Stomach (tissue), 9 donors: ENCODE results near the gene CHAT. TPM values are rescaled to one million over a fixed set of nuclear protein-coding genes. Genes with fewer than 3 reads are reported as not detected.
A peak's percentile ranks its signal among the peaks of the same experiment; 100 is the strongest.
"Not testable (repeated sequence)": the region's sequence is repeated elsewhere in the genome, so short reads cannot be mapped to it uniquely, and the experiment has no call there.

Experiments used
- DNase-seq, 2 donors: peaks; one replicate each; pipeline versions ENCODE4 v3.0.0 to v3.0.0-alpha.2; 2013 to 2019
- H3K27ac ChIP-seq, 5 donors: fragments of 200-600 bp in 4 of 5; sonication (generic) in 4 of 5; one replicate each; pipeline ENCODE4 v1.5.1; 2013 to 2019; ENCODE audit warnings: mild to moderate bottlenecking in 1 of 5, moderate library complexity in 1 of 5
- H3K27me3 ChIP-seq, 3 donors: fragments of 200-600 bp; sonication (generic); one replicate each; pipeline ENCODE4 v1.5.1; 2017 to 2019; ENCODE audit warnings: mixed run types in 1 of 3
- H3K36me3 ChIP-seq, 4 donors: fragments of 200-600 bp; sonication (generic); 1 replicate in 3 of 4; 2 replicates in 1 of 4; pipeline ENCODE4 v1.5.1; 2016 to 2019
- H3K4me1 ChIP-seq, 4 donors: fragments of 200-600 bp; sonication (generic); one replicate each; pipeline ENCODE4 v1.5.1; 2016 to 2019
- H3K4me3 ChIP-seq, 4 donors: fragments of 200-600 bp; sonication (generic) in 3 of 4; one replicate each; pipeline ENCODE4 v1.5.1; 2016 to 2019; ENCODE audit warnings: mild to moderate bottlenecking in 1 of 4
- H3K9me3 ChIP-seq, 4 donors: fragments of 200-600 bp; sonication (generic); one replicate each; pipeline ENCODE4 v1.5.1; 2016 to 2019
- CTCF ChIP-seq, 7 experiments: fragments of 450-650 bp in 4 of 7; fragments of 200-600 bp in 3 of 7; sonication (generic) in 3 of 7; IDR thresholded peaks; one replicate each; pipeline ENCODE4 v1.5.1; 2016 to 2019; ENCODE audit warnings: antibody characterized with exemption in 7 of 7, control low read depth in 2 of 7, mild to moderate bottlenecking in 1 of 7
- EP300 ChIP-seq: sonication (generic); formaldehyde crosslinking; IDR thresholded peaks from one replicate; pipeline ENCODE4 v1.6.1; 2017; ENCODE audit warnings: antibody characterized with exemption
- POLR2A ChIP-seq, 4 donors: fragments of 450-650 bp; IDR thresholded peaks; one replicate each; pipeline ENCODE4 v1.6.1; 2016; ENCODE audit warnings: antibody characterized with exemption in 4 of 4, control low read depth in 2 of 4, mild to moderate bottlenecking in 1 of 4, moderate library complexity in 1 of 4
- POLR2AphosphoS5 ChIP-seq, 3 donors: sonication (generic); formaldehyde crosslinking; IDR thresholded peaks; one replicate each; pipeline ENCODE4 v1.6.1; 2016; ENCODE audit warnings: antibody characterized with exemption in 3 of 3
- WGBS, 5 donors: extraction: QIAGEN DNeasy Blood & Tissue Kit in 3 of 5; methylation state at CpG; one replicate each; pipeline versions ENCODE4 v1.1.5 to v1.1.7; 2013 to 2018; 5-methylcytosine and 5-hydroxymethylcytosine counted together
- intact Hi-C: fragments of 100-400 bp; cut with DNase I; formaldehyde crosslinking; loops from one replicate; pipeline ENCODE4 v1.15.1; 2023; ENCODE audit warnings: low total_unique reads
- polyA plus RNA-seq, 3 donors: library from polyadenylated mRNA; stranded (reverse); fragments of 200-250 nt; gene quantifications; one replicate each; pipeline ENCODE4 v1.2.3, GENCODE V29; 2013
- total RNA-seq, 5 donors: library from RNA; depleted of rRNA; stranded (reverse); fragments of >200 nt; gene quantifications; one replicate each; pipeline versions ENCODE4 v1.1.0 to v1.2.3, GENCODE V29; 2014 to 2016
- donor health status: healthy with polysubstance abuse.
- donor health status: Bipolar disorder and iron deficiency.
- donor health status: healthy.

The CHAT gene
- total and polyA plus RNA-seq, 8 donors = 8.7 TPM; not detected in 7

GRCh38 chr10:49668684-49669083, 54.8 kb downstream of the CHAT start:
- Histone ChIP-seq H3K27ac (no peak overlapping the region), H3K4me3 (no peak overlapping the region), H3K36me3 (no peaks in the 10 kb centered on the region), H3K9me3 (peaks cover 0 to 3% (median 0%) of the 10 kb centered on the region in 4 donors), H3K27me3 (peaks cover 0 to 24% (median 0%) of the 10 kb centered on the region in 3 donors), H3K4me1 (no peaks in the 10 kb centered on the region)
- intact Hi-C loops = no loop called here
- DNase-seq = no peak
- TF ChIP-seq POLR2AphosphoS5 (IDR thresholded peaks at IDR 0.05) = no peak
- TF ChIP-seq POLR2A (IDR thresholded peaks at IDR 0.05) = no peak
- TF ChIP-seq CTCF (IDR thresholded peaks at IDR 0.05) = no peak
- TF ChIP-seq EP300 = no peak
- 63 to 70% (median 70%) methylated on average over 6 of the region's 6 CpGs for WGBS, 5 donors

- WGBS, 5 donors = 14 to 25% (median 20%) methylated on average over 19 of the region's 19 CpGs
- intact Hi-C loops = no loop called here
These were observed 65.1 kb downstream of the CHAT start for GRCh38 chr10:49678827-49679479.

GRCh38 chr10:49679480-49679893, 65.7 kb downstream of the CHAT start, which contains the start of gene C10orf53:
Gene C10orf53, plus strand, starts transcription at chr10:49679651. Its CDS starts 47 bp downstream, at chr10:49679698.
- no peak for TF ChIP-seq EP300
- TF ChIP-seq POLR2AphosphoS5 (IDR thresholded peaks at IDR 0.05) = no peak
- TF ChIP-seq CTCF (IDR thresholded peaks at IDR 0.05) = no peak
- TF ChIP-seq POLR2A (IDR thresholded peaks at IDR 0.05) = no peak
- 1 to 13% (median 12%) methylated on average over 9 to 36 of the region's 36 CpGs for WGBS, 5 donors

More at GRCh38 chr10:49678827-49679479, 65.1 kb downstream of the CHAT start:
- H3K9me3 ChIP-seq = peaks cover 0 to 43% (median 42%) of the 10 kb centered on the region in 4 donors
- H3K27ac ChIP-seq = no peak overlapping the region
- H3K27me3 ChIP-seq = peaks cover 0 to 32% (median 11%) of the 10 kb centered on the region in 3 donors
- peaks cover 0 to 7% (median 3%) of the 10 kb centered on the region in 4 donors for H3K4me1 ChIP-seq
- H3K4me3 ChIP-seq = peak overlapping the region in 1 of 4 donors; percentile 5
- DNase-seq = no peak
- TF ChIP-seq EP300 = no peak
- no peak for TF ChIP-seq POLR2AphosphoS5 (IDR thresholded peaks at IDR 0.05)
- no peak for TF ChIP-seq CTCF (IDR thresholded peaks at IDR 0.05)
- no peak for TF ChIP-seq POLR2A (IDR thresholded peaks at IDR 0.05)
- H3K36me3 ChIP-seq = no peaks in the 10 kb centered on the region

GRCh38 chr10:49682449-49682848, 68.6 kb downstream of the CHAT start:
- peaks cover 0 to 59% (median 53%) of the 10 kb centered on the region in 4 donors for H3K9me3 ChIP-seq
- H3K36me3 ChIP-seq, DNase-seq, H3K27ac ChIP-seq, H3K4me3 ChIP-seq, H3K4me1 ChIP-seq, intact Hi-C loops: not testable (repeated sequence)
- peaks cover 0 to 36% (median 11%) of the 10 kb centered on the region in 3 donors for H3K27me3 ChIP-seq
- 68 to 79% (median 72%) methylated on average over 3 to 5 of the region's 5 CpGs for WGBS, 5 donors

More at GRCh38 chr10:49679480-49679893, 65.7 kb downstream of the CHAT start, which contains the start of gene C10orf53:
- Histone ChIP-seq H3K4me1 (peaks cover 0 to 7% (median 3%) of the 10 kb centered on the region in 4 donors), H3K27ac (no peak within 1 kb of the TSS), H3K4me3 (peak within 1 kb of the TSS in 1 of 4 donors; percentile 5), H3K27me3 (peaks cover 0 to 32% (median 11%) of the 10 kb centered on the region in 3 donors), H3K9me3 (peaks cover 0 to 43% (median 42%) of the 10 kb centered on the region in 4 donors), H3K36me3 (no peaks in the 10 kb centered on the region)
- peak in 1 of 2 donors; percentile 83 for DNase-seq
- intact Hi-C loops = no loop called here

- 89 to 100% (median 96%) methylated on average over 2 of the region's 2 CpGs for WGBS, 5 donors
These were observed 69.0 kb downstream of the CHAT start for GRCh38 chr10:49682879-49683278.

More at GRCh38 chr10:49682879-49683278, 69.0 kb downstream of the CHAT start:
- Histone ChIP-seq H3K4me1 (peaks cover 0 to 7% (median 3%) of the 10 kb centered on the region in 4 donors), H3K36me3 (no peaks in the 10 kb centered on the region), H3K27me3 (peaks cover 0 to 38% (median 15%) of the 10 kb centered on the region in 3 donors), H3K9me3 (peaks cover 0 to 61% (median 49%) of the 10 kb centered on the region in 4 donors), H3K4me3 (no peak overlapping the region), H3K27ac (no peak overlapping the region)
- intact Hi-C loops = no loop called here
- no peak for TF ChIP-seq EP300
- no peak for TF ChIP-seq POLR2A (IDR thresholded peaks at IDR 0.05)
- no peak for TF ChIP-seq POLR2AphosphoS5 (IDR thresholded peaks at IDR 0.05)
- no peak for TF ChIP-seq CTCF (IDR thresholded peaks at IDR 0.05)
- no peak for DNase-seq
